HepG2 (cell line): Measurements from ENCODE around the gene MRPL3.

Experiments used
- HDAC1 ChIP-seq: sonication (generic); formaldehyde crosslinking; IDR thresholded peaks from 2 replicates; pipeline ENCODE4 v1.5.1; 2020; ENCODE audit warnings: mild to moderate bottlenecking, missing genetic modification reagents
- IRF2 ChIP-seq: IDR thresholded peaks from 2 replicates; pipeline ENCODE4 v1.6.1; 2018; ENCODE audit warnings: missing genetic modification reagents, missing compliant biosample characterization
- NR2F1 ChIP-seq, 2 experiments: fragments of 450-650 bp in 1 of 2; formaldehyde crosslinking in 1 of 2; IDR thresholded peaks; 2 replicates each; pipeline versions ENCODE4 v1.5.0 to v1.6.1; 2016 to 2020; ENCODE audit warnings: mild to moderate bottlenecking in 1 of 2, missing compliant biosample characterization in 1 of 2, missing genetic modification reagents in 1 of 2, moderate library complexity in 1 of 2

GRCh38 chr3:131502530-131503319, at the start of gene MRPL3:
- TF ChIP-seq HDAC1 (peak; percentile 93), IRF2 (CRISPR knock-in tag) (peak; percentile 91), NR2F1 (CRISPR knock-in tag; IDR thresholded peaks at IDR 0.05) (no peak)
